ENCODE data around the gene NDUFS3. TPM values are rescaled to one million over a fixed set of nuclear protein-coding genes. Genes with fewer than 3 reads are reported as not detected.
A peak's percentile ranks its signal among the peaks of the same experiment; 100 is the strongest.
"Not testable (repeated sequence)": the region's sequence is repeated elsewhere in the genome, so short reads cannot be mapped to it uniquely, and the experiment has no call there.

The NDUFS3 gene
- total RNA-seq, 3 donors from 2014 or later = 150 to 205 (median 197) TPM

GRCh38 chr11:47541070-47541469 is 37.8 kb upstream of the NDUFS3 start:
- H3K4me3 ChIP-seq = no peak overlapping the region
- DNase-seq (no peak), ATAC-seq (no peak)
- intact Hi-C loops (cut with DNase I, micrococcal nuclease) = no loop called here
- TF ChIP-seq CTCF (IDR thresholded peaks at IDR 0.05) = no peak
- H3K4me1 ChIP-seq (ENCODE audit: low read depth) = peaks cover 28% of the 10 kb centered on the region
- H3K9me3 ChIP-seq = no peaks in the 10 kb centered on the region
- no peaks in the 10 kb centered on the region for H3K36me3 ChIP-seq (ENCODE audit: low read depth)

- no peaks in the 10 kb centered on the region for H3K36me3 ChIP-seq (ENCODE audit: low read depth)
- TF ChIP-seq CTCF (IDR thresholded peaks at IDR 0.05) = no peak
- no peaks in the 10 kb centered on the region for H3K9me3 ChIP-seq
- DNase-seq (no peak), ATAC-seq (no peak)
- H3K4me1 ChIP-seq (ENCODE audit: low read depth) = peaks cover 20% of the 10 kb centered on the region
- intact Hi-C loops (cut with DNase I, micrococcal nuclease) = no loop called here
- H3K4me3 ChIP-seq = no peak overlapping the region
These were observed 33.6 kb upstream of the NDUFS3 start for GRCh38 chr11:47545298-47545697.

GRCh38 chr11:47546274-47546673 is 32.6 kb upstream of the NDUFS3 start:
- H3K4me3 ChIP-seq; intact Hi-C loops (cut with DNase I, micrococcal nuclease); H3K36me3 ChIP-seq (ENCODE audit: low read depth); DNase-seq; ATAC-seq; H3K9me3 ChIP-seq: not testable (repeated sequence)
- H3K4me1 ChIP-seq (ENCODE audit: low read depth) = peaks cover 20% of the 10 kb centered on the region

GRCh38 chr11:47550288-47551047 is 28.4 kb upstream of the NDUFS3 start:
- no peak for TF ChIP-seq CTCF (IDR thresholded peaks at IDR 0.05)
- DNase-seq (no peak), ATAC-seq (no peak)
- intact Hi-C loops (cut with DNase I, micrococcal nuclease) = no loop called here
- Histone ChIP-seq H3K4me1 (ENCODE audit: low read depth) (peaks cover 25% of the 10 kb centered on the region), H3K4me3 (no peak overlapping the region), H3K9me3 (no peaks in the 10 kb centered on the region), H3K36me3 (ENCODE audit: low read depth) (no peaks in the 10 kb centered on the region)

GRCh38 chr11:47551086-47551485 is 27.8 kb upstream of the NDUFS3 start:
- no peak for TF ChIP-seq CTCF (IDR thresholded peaks at IDR 0.05)
- ATAC-seq (no peak), DNase-seq (no peak)
- intact Hi-C loops (cut with DNase I, micrococcal nuclease) = no loop called here
- Histone ChIP-seq H3K36me3 (ENCODE audit: low read depth) (no peaks in the 10 kb centered on the region), H3K4me1 (ENCODE audit: low read depth) (peaks cover 25% of the 10 kb centered on the region), H3K4me3 (no peak overlapping the region), H3K9me3 (no peaks in the 10 kb centered on the region)

- peak overlapping the region; percentile 58 for H3K4me3 ChIP-seq
- intact Hi-C loops (cut with DNase I, micrococcal nuclease) = no loop called here
- peaks cover 24% of the 10 kb centered on the region for H3K4me1 ChIP-seq (ENCODE audit: low read depth)
- TF ChIP-seq CTCF (IDR thresholded peaks at IDR 0.05) = no peak
- H3K9me3 ChIP-seq = no peaks in the 10 kb centered on the region
- no peak for DNase-seq
- peak; percentile 20 for ATAC-seq
- H3K36me3 ChIP-seq (ENCODE audit: low read depth) = no peaks in the 10 kb centered on the region
These were observed 26.8 kb upstream of the NDUFS3 start for GRCh38 chr11:47552056-47552565.

Measured in mucosa of descending colon (tissue), 3 donors.